HG03066 (cell line): ENCODE results near the gene TMOD2.

Source experiments
- ATAC-seq: cut with Tn5 transposase; IDR thresholded peaks from one replicate; pipeline ENCODE4 v1.9.1; 2021; ENCODE audit warnings: low read depth; ENCODE audit not compliant: unreplicated experiment

The TMOD2 gene

GRCh38 chr15:51846463-51847230 is 95.2 kb downstream of the TMOD2 start:
- no peak for ATAC-seq

- ATAC-seq: no peak
These were observed 97.4 kb downstream of the TMOD2 start for GRCh38 chr15:51848811-51849210.

GRCh38 chr15:51849860-51850259 is 98.5 kb downstream of the TMOD2 start:
- no peak for ATAC-seq

GRCh38 chr15:51853998-51854397 is 102.6 kb downstream of the TMOD2 start:
- no peak for ATAC-seq

GRCh38 chr15:51855612-51856011 is 104.2 kb downstream of the TMOD2 start:
- ATAC-seq: no peak

GRCh38 chr15:51856714-51857380 is 105.5 kb downstream of the TMOD2 start:
- ATAC-seq: no peak

- no peak for ATAC-seq
These were observed 110.4 kb downstream of the TMOD2 start for GRCh38 chr15:51861557-51862359.

- ATAC-seq: no peak
These were observed 111.7 kb downstream of the TMOD2 start for GRCh38 chr15:51863131-51863530.

- no peak for ATAC-seq
These were observed 113.1 kb downstream of the TMOD2 start for GRCh38 chr15:51864408-51865056.

GRCh38 chr15:51865317-51865716 is 113.9 kb downstream of the TMOD2 start:
- no peak for ATAC-seq
